Loucy (cell line): ENCODE data around the gene ANO6.
"Not testable (repeated sequence)": the region's sequence is repeated elsewhere in the genome, so short reads cannot be mapped to it uniquely, and the experiment has no call there.

Experiments used
- EZH2phosphoT487 ChIP-seq: fragments of 200-600 bp; IDR thresholded peaks from 2 replicates; pipeline ENCODE4 v1.6.1; 2018; ENCODE audit warnings: antibody characterized with exemption, mild to moderate bottlenecking, moderate library complexity, borderline replicate concordance
- TF ChIP-seq, protein P1 (sequence below): fragments of 200-600 bp; sonication (generic); conservative IDR thresholded peaks from 2 replicates; pipeline ENCODE4 v1.5.1; 2014; ENCODE audit warnings: mild to moderate bottlenecking, antibody characterized with exemption, low read length

DNA sequence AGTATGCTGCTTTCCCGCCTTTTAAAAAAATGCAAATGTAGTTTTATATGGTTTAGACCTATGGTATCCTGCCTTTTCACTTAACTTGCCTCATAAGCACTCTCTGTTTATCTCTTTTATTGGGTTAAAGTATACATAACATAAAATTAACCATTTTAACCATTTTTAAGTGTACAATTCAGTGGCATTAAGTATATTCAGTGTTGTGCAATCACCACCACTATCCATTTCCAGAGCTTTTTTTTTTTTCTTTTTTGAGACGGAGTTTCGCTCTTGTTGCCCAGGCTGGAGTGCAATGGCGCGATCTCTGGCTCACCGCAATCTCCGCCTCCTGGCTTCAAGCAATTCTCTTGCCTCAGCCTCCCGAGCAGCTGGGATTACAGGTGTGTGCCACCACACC, 46.3 kb downstream of the ANO6 start:
- TF ChIP-seq, protein P1, sequence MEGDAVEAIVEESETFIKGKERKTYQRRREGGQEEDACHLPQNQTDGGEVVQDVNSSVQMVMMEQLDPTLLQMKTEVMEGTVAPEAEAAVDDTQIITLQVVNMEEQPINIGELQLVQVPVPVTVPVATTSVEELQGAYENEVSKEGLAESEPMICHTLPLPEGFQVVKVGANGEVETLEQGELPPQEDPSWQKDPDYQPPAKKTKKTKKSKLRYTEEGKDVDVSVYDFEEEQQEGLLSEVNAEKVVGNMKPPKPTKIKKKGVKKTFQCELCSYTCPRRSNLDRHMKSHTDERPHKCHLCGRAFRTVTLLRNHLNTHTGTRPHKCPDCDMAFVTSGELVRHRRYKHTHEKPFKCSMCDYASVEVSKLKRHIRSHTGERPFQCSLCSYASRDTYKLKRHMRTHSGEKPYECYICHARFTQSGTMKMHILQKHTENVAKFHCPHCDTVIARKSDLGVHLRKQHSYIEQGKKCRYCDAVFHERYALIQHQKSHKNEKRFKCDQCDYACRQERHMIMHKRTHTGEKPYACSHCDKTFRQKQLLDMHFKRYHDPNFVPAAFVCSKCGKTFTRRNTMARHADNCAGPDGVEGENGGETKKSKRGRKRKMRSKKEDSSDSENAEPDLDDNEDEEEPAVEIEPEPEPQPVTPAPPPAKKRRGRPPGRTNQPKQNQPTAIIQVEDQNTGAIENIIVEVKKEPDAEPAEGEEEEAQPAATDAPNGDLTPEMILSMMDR, result not testable (repeated sequence)
- not testable (repeated sequence) for TF ChIP-seq EZH2phosphoT487
